Adrenal gland (tissue), 12 donors: ENCODE results near the gene PCNX4. TPM values are rescaled to one million over a fixed set of nuclear protein-coding genes. Genes with fewer than 3 reads are reported as not detected.

Source experiments
- DNase-seq, 7 donors: peaks; one replicate each; pipeline ENCODE4 v3.0.0-alpha.2; 2019 to 2020
- H3K27ac ChIP-seq, 5 donors: fragments of 200-600 bp; sonication (generic) in 4 of 5; 1 replicate in 3 of 5; 2 replicates in 2 of 5; pipeline versions ENCODE4 v1.5.1 to v1.8.0; 2016 to 2020; ENCODE audit warnings: mild to moderate bottlenecking in 1 of 5
- H3K27me3 ChIP-seq: fragments of 200-600 bp; 2 replicates; pipeline ENCODE4 v1.8.0; 2021
- H3K36me3 ChIP-seq, 2 donors: fragments of 200-600 bp; replicated peaks in 1 of 2; 1 replicate in 1 of 2; 2 replicates in 1 of 2; pipeline versions ENCODE4 v1.5.1 to v1.8.0; 2018 to 2022
- H3K4me1 ChIP-seq, 2 donors: fragments of 200-600 bp; replicated peaks in 1 of 2; 1 replicate in 1 of 2; 2 replicates in 1 of 2; pipeline versions ENCODE4 v1.5.1 to v1.8.0; 2018 to 2021
- H3K4me3 ChIP-seq, 4 donors: fragments of 200-600 bp; sonication (generic) in 3 of 4; one replicate each; pipeline ENCODE4 v1.5.1; 2016 to 2018
- H3K9me3 ChIP-seq, 3 donors: fragments of 200-600 bp; sonication (generic) in 1 of 3; replicated peaks in 1 of 3; 1 replicate in 2 of 3; 2 replicates in 1 of 3; pipeline versions ENCODE4 v1.5.1 to v1.8.0; 2016 to 2021
- CTCF ChIP-seq, 6 experiments: fragments of 450-650 bp in 4 of 6; fragments of 200-600 bp in 2 of 6; sonication (generic) in 1 of 6; IDR thresholded peaks; 1 replicate in 5 of 6; 2 replicates in 1 of 6; pipeline versions ENCODE4 v1.5.1 to v1.8.0; 2016 to 2021; ENCODE audit warnings: antibody characterized with exemption in 6 of 6, mild to moderate bottlenecking in 2 of 6, moderate library complexity in 1 of 6
- POLR2A ChIP-seq, 2 donors: fragments of 450-650 bp; IDR thresholded peaks; one replicate each; pipeline ENCODE4 v1.6.1; 2017; ENCODE audit warnings: antibody characterized with exemption in 2 of 2, mild to moderate bottlenecking in 2 of 2, moderate library complexity in 1 of 2
- WGBS, 4 donors: extraction: QIAGEN DNeasy Blood & Tissue Kit in 2 of 4; methylation state at CpG; one replicate each; pipeline versions ENCODE4 v1.1.5 to v1.1.7; 2013 to 2017; 5-methylcytosine and 5-hydroxymethylcytosine counted together
- intact Hi-C, 2 donors: fragments of 100-400 bp; cut with DNase I; formaldehyde crosslinking; loops; one replicate each; pipeline versions ENCODE4 v1.14.1 to v1.15.0; 2022 to 2023
- polyA plus RNA-seq, 3 donors: library from polyadenylated mRNA; stranded (reverse); fragments of 200-250 nt in 2 of 3; fragments of 350-450 nt in 1 of 3; fragmentation: Illumina TruSeq in 1 of 3; extraction: RNeasy Lipid Tissue Mini Kit (QIAGEN cat#74804) in 1 of 3; gene quantifications; one replicate each; pipeline ENCODE4 v1.2.3, GENCODE V29; 2013 to 2014
- total RNA-seq, 9 donors: library from RNA; depleted of rRNA in 4 of 9; stranded (reverse); fragments of >200 nt in 4 of 9; fragments of 120-200 nt in 1 of 9; fragmentation: NEBNext Ultra II Directional in 1 of 9; extraction: Animal tissue kit (Norgen Biotek cat#: 25700) in 1 of 9; gene quantifications; one replicate each; pipeline versions ENCODE4 v1.1.0 to v1.2.4, GENCODE V29; 2013 to 2023
- donor health status: healthy with polysubstance abuse.
- donor health status: Bipolar disorder and iron deficiency.
- donor health status: DM: yes; HTN: yes; CAD: no.
- donor health status: DM: no; HTN: no; CAD: no.
- donor health status: DM: no; HTN: no; CAD: no.
- donor health status: DM: yes; HTN: yes; CAD: no.

The PCNX4 gene
- total and polyA plus RNA-seq, 12 donors: 24.9 to 204 (median 58.1) TPM

- intact Hi-C loops: no loop called here
- H3K27me3 ChIP-seq: no peaks in the 10 kb centered on the region
- no peak for DNase-seq
- H3K36me3 ChIP-seq: peaks cover 0 to 7% of the 10 kb centered on the region in 2 donors
- H3K4me3 ChIP-seq: no peak overlapping the region
- TF ChIP-seq CTCF (IDR thresholded peaks at IDR 0.05): no peak
- no peak for TF ChIP-seq POLR2A (IDR thresholded peaks at IDR 0.05)
- no peaks in the 10 kb centered on the region for H3K9me3 ChIP-seq
- peaks cover 17 to 35% of the 10 kb centered on the region in 2 donors for H3K4me1 ChIP-seq
- 76 to 82% (median 80%) methylated on average over 4 of the region's 4 CpGs for WGBS, 4 donors
- no peak overlapping the region for H3K27ac ChIP-seq
Measured at GRCh38 chr14:60107477-60107876, 15.8 kb downstream of the PCNX4 start.

- no peak overlapping the region for H3K27ac ChIP-seq
- no peak for DNase-seq
- H3K4me1 ChIP-seq: peaks cover 7 to 10% of the 10 kb centered on the region in 2 donors
- H3K27me3 ChIP-seq: no peaks in the 10 kb centered on the region
- H3K9me3 ChIP-seq: no peaks in the 10 kb centered on the region
- intact Hi-C loops: no loop called here
- no peak overlapping the region for H3K4me3 ChIP-seq
- H3K36me3 ChIP-seq: peaks cover 0 to 18% of the 10 kb centered on the region in 2 donors
- no peak for TF ChIP-seq POLR2A (IDR thresholded peaks at IDR 0.05)
- no peak for TF ChIP-seq CTCF (IDR thresholded peaks at IDR 0.05)
- 69 to 86% (median 78%) methylated on average over 2 of the region's 2 CpGs for WGBS, 4 donors
Measured at GRCh38 chr14:60111732-60112131, 20.0 kb downstream of the PCNX4 start.

- no peak overlapping the region for H3K4me3 ChIP-seq
- H3K27me3 ChIP-seq: no peaks in the 10 kb centered on the region
- peaks cover 0 to 37% of the 10 kb centered on the region in 2 donors for H3K36me3 ChIP-seq
- no peaks in the 10 kb centered on the region for H3K9me3 ChIP-seq
- TF ChIP-seq POLR2A (IDR thresholded peaks at IDR 0.05): no peak
- TF ChIP-seq CTCF (IDR thresholded peaks at IDR 0.05): no peak
- H3K27ac ChIP-seq: no peak overlapping the region
- no peaks in the 10 kb centered on the region for H3K4me1 ChIP-seq
- intact Hi-C loops: no loop called here
- DNase-seq: no peak
- WGBS, 4 donors: 0 to 43% (median 15%) methylated on average over 1 of the region's 1 CpG
Measured at GRCh38 chr14:60114881-60115280, 23.2 kb downstream of the PCNX4 start.

GRCh38 chr14:60116181-60116580 lies 24.5 kb downstream of the PCNX4 start:
- TF ChIP-seq POLR2A (IDR thresholded peaks at IDR 0.05): no peak
- no peak for TF ChIP-seq CTCF (IDR thresholded peaks at IDR 0.05)
- Histone ChIP-seq H3K27ac (no peak overlapping the region), H3K4me3 (no peak overlapping the region), H3K9me3 (no peaks in the 10 kb centered on the region), H3K36me3 (peaks cover 0 to 37% of the 10 kb centered on the region in 2 donors), H3K4me1 (no peaks in the 10 kb centered on the region), H3K27me3 (no peaks in the 10 kb centered on the region)
- no peak for DNase-seq
- intact Hi-C loops: no loop called here
- 75 to 88% (median 83%) methylated on average over 4 of the region's 4 CpGs for WGBS, 4 donors
